B cell (primary cell): ENCODE results near the gene COL9A3. TPM values are rescaled to one million over a fixed set of nuclear protein-coding genes. Genes with fewer than 3 reads are reported as not detected.

ENCODE experiments used
- ATAC-seq: fragments of 200-7000 bp; cut with Tn5 transposase; one replicate; pipeline ENCODE4 v1.10.0; 2021; ENCODE audit warnings: low read depth, mild to moderate bottlenecking, moderate number of reproducible peaks, moderate library complexity
- CTCF ChIA-PET: fragments of 350-600 bp; sonication (Branson Sonifier 250); formaldehyde crosslinking; loops from one replicate; lab custom pipeline; 2021; ENCODE audit warnings: antibody characterized with exemption, inconsistent platforms; lab: Charles Lee
- POLR2A ChIA-PET: fragments of 350-600 bp; sonication (Branson Sonifier 250); formaldehyde crosslinking; loops from one replicate; lab custom pipeline; 2021; ENCODE audit warnings: antibody characterized with exemption; lab: Charles Lee
- DNase-seq: peaks from one replicate; pipeline ENCODE4 v3.0.0; 2013
- H2AFZ ChIP-seq: 2 replicates; pipeline ENCODE4 v1.6.1; 2012; ENCODE audit warnings: mild to moderate bottlenecking, low read depth, low read length; ENCODE audit not compliant: insufficient read depth, poor library complexity, severe bottlenecking
- H3K27ac ChIP-seq, 2 donors: 1 replicate in 1 of 2; 2 replicates in 1 of 2; pipeline ENCODE4 v1.5.1; 2012 to 2013; ENCODE audit warnings: low read length in 2 of 2, mild to moderate bottlenecking in 2 of 2, moderate library complexity in 1 of 2
- H3K27me3 ChIP-seq, 4 experiments: fragments of 200-600 bp in 1 of 4; sonication (generic) in 1 of 4; replicated peaks in 1 of 4; 1 replicate in 2 of 4; 2 replicates in 2 of 4; pipeline versions ENCODE4 v1.6.1 to v1.7.0; 2013 to 2016; ENCODE audit warnings: low read length in 3 of 4, mild to moderate bottlenecking in 2 of 4, mixed read lengths in 1 of 4, moderate library complexity in 1 of 4; ENCODE audit not compliant: insufficient read depth in 4 of 4, control insufficient read depth in 3 of 4; ENCODE audit errors: control extremely low read depth in 1 of 4
- H3K36me3 ChIP-seq, 2 experiments: replicated peaks in 1 of 2; 1 replicate in 1 of 2; 2 replicates in 1 of 2; pipeline versions ENCODE4 v1.6.1 to v1.7.1; 2013; ENCODE audit warnings: low read length in 1 of 2; ENCODE audit not compliant: insufficient read depth in 2 of 2, control insufficient read depth in 1 of 2; ENCODE audit errors: control extremely low read depth in 1 of 2, extremely low read depth in 1 of 2
- H3K4me1 ChIP-seq, 2 donors: fragments of 200-600 bp in 1 of 2; sonication (generic) in 1 of 2; 1 replicate in 1 of 2; 2 replicates in 1 of 2; pipeline versions ENCODE4 v1.5.1 to v1.6.1; 2013 to 2017; ENCODE audit warnings: low read length in 2 of 2; ENCODE audit not compliant: control insufficient read depth in 2 of 2, insufficient read depth in 2 of 2
- H3K4me2 ChIP-seq: replicated peaks from 2 replicates; pipeline ENCODE3; 2012; ENCODE audit warnings: mild to moderate bottlenecking, low read depth, low read length; ENCODE audit not compliant: poor library complexity, severe bottlenecking
- H3K4me3 ChIP-seq, 5 experiments: fragments of 200-600 bp in 1 of 5; sonication (generic) in 1 of 5; 1 replicate in 3 of 5; 2 replicates in 2 of 5; pipeline versions ENCODE4 v1.5.1 to v1.7.0; 2011 to 2016; ENCODE audit warnings: low read length in 4 of 5, mild to moderate bottlenecking in 4 of 5, low read depth in 2 of 5, control low read depth in 1 of 5, moderate library complexity in 1 of 5; ENCODE audit not compliant: insufficient read depth in 1 of 5; ENCODE audit errors: control extremely low read depth in 1 of 5, extremely low read depth in 1 of 5
- H3K79me2 ChIP-seq: fragments of 200-600 bp; sonication (generic); one replicate; pipeline ENCODE4 v1.6.0; 2016; ENCODE audit warnings: low read length; ENCODE audit not compliant: control insufficient read depth, insufficient read depth
- H3K9ac ChIP-seq: fragments of 200-600 bp; sonication (generic); 2 replicates; pipeline ENCODE4 v1.6.1; 2017; ENCODE audit warnings: mild to moderate bottlenecking, low read length, moderate library complexity
- H3K9me3 ChIP-seq, 3 donors: one replicate each; pipeline versions ENCODE4 v1.6.1 to v1.7.1; 2013; ENCODE audit warnings: low read length in 2 of 3; ENCODE audit not compliant: control insufficient read depth in 2 of 3, insufficient read depth in 1 of 3; ENCODE audit errors: control extremely low read depth in 1 of 3
- H4K20me1 ChIP-seq: 2 replicates; pipeline ENCODE4 v1.6.0; 2012; ENCODE audit warnings: mild to moderate bottlenecking, low read length; ENCODE audit not compliant: insufficient read depth, control insufficient read depth, poor library complexity, severe bottlenecking
- H3K27ac Mint-ChIP-seq: one replicate; pipeline ENCODE4 v1.8.0; 2021; ENCODE audit warnings: mixed read lengths
- H3K27me3 Mint-ChIP-seq: one replicate; pipeline ENCODE4 v1.8.0; 2021; ENCODE audit warnings: mixed read lengths
- H3K4me1 Mint-ChIP-seq: one replicate; pipeline ENCODE4 v1.8.0; 2021; ENCODE audit warnings: mixed read lengths
- H3K4me3 Mint-ChIP-seq: one replicate; pipeline ENCODE4 v1.8.0; 2021; ENCODE audit warnings: mixed read lengths
- H3K9me3 Mint-ChIP-seq: one replicate; pipeline ENCODE4 v1.8.0; 2022; ENCODE audit warnings: mixed read lengths; ENCODE audit not compliant: insufficient read depth
- CTCF ChIP-seq: fragments of 200-600 bp; IDR thresholded peaks from one replicate; pipeline ENCODE4 v1.8.0; 2022; ENCODE audit warnings: antibody characterized with exemption, mild to moderate bottlenecking
- EZH2 ChIP-seq: IDR thresholded peaks from 2 replicates; pipeline ENCODE4 v1.6.1; 2012; ENCODE audit warnings: borderline replicate concordance, low read depth, mild to moderate bottlenecking, moderate library complexity, low read length; ENCODE audit not compliant: insufficient read depth, poor library complexity, severe bottlenecking
- WGBS: methylation state at CpG from one replicate; pipeline ENCODE4 v1.1.5; 2013; ENCODE audit warnings: missing lambda C conversion rate; ENCODE audit not compliant: insufficient coverage; 5-methylcytosine and 5-hydroxymethylcytosine counted together
- intact Hi-C: fragments of 100-400 bp; cut with micrococcal nuclease; formaldehyde crosslinking; loops from one replicate; pipeline ENCODE4 v1.10.0; 2022
- polyA plus RNA-seq: library from polyadenylated mRNA; depleted of rRNA; stranded (reverse); fragments of >200 nt; gene quantifications from 2 replicates; pipeline ENCODE4 v1.2.3, GENCODE V29; 2012
- total RNA-seq, 2 donors: library from RNA; stranded (reverse); fragments of 120-200 nt in 1 of 2; gene quantifications; 1 replicate in 1 of 2; 2 replicates in 1 of 2; pipeline versions ENCODE4 v1.2.3 to v1.2.4, GENCODE V29; 2013 to 2022

COL9A3 gene
- total and polyA plus RNA-seq, 2 donors (not counting 1 experiment from before 2014, with no cell fraction given), result 10.7 to 96.3 TPM

GRCh38 chr20:62809530-62810428 lies 7.1 kb upstream of the COL9A3 start:
- Histone ChIP-seq H4K20me1 (peaks cover 93% of the 10 kb centered on the region), H3K9ac (no peak overlapping the region), H3K27me3 (peaks cover 0 to 4% (median under 1%) of the 10 kb centered on the region in 4 experiments), H3K9me3 (peaks cover 0 to 2% (median 0%) of the 10 kb centered on the region in 3 donors), H3K4me3 (no peak overlapping the region), H3K36me3 (peaks cover 0 to 63% of the 10 kb centered on the region in 2 experiments), H3K27ac (no peak overlapping the region), H3K79me2 (peaks cover 34% of the 10 kb centered on the region), H3K4me2 (no peak overlapping the region), H2AFZ (no peak overlapping the region), H3K4me1 (peaks cover 14 to 31% of the 10 kb centered on the region in 2 donors)
- Mint-ChIP-seq H3K27ac (no peak overlapping the region), H3K9me3 (no peaks in the 10 kb centered on the region), H3K4me3 (no peak overlapping the region), H3K4me1 (peaks cover 24% of the 10 kb centered on the region), H3K27me3 (no peaks in the 10 kb centered on the region)
- TF ChIP-seq EZH2 (no peak), CTCF (no peak)
- ChIA-PET POLR2A (interaction anchor here (0.5 to 0.6 kb wide), 2 partner anchors 120 to 1446 kb away, joined by 4 read pairs; no protein-coding TSS in a partner anchor), CTCF (interaction anchor here (0.6 to 4.3 kb wide), 9 partner anchors 13 to 513 kb away, joined by 3 to 36 read pairs (median 7); no protein-coding TSS in a partner anchor)
- DNase-seq (no peak), ATAC-seq (no peak)
- 96% methylated on average over 21 of the region's 24 CpGs for WGBS
- intact Hi-C loops, result loop anchor here (2.0 to 5.0 kb wide), 3 partner anchors 167 to 507 kb away; partner anchors contain the start of genes ADRM1 and SLCO4A1

DNA sequence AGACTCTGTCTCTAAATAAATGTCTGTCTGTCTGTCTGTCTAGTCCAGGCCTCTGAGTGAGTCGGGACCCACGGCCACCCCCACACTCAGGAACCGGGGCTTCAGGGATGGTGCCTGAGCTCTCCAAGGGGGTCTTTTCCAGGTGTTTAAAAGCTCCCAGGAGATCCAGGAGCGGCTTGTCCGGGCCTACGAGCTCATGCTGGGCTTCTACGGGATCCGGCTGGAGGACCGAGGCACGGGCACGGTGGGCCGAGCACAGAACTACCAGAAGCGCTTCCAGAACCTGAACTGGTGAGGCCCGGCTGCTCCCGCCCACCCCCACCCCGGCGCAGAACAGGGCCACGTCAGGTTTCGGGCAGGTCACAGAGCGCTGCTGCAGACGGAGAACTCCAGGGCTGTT lies 5.5 kb upstream of the COL9A3 start:
- TF ChIP-seq CTCF (no peak), EZH2 (no peak)
- no peak for DNase-seq
- H3K27ac ChIP-seq, result no peak overlapping the region
- H3K4me3 ChIP-seq, result no peak overlapping the region
- WGBS, result 94% methylated on average over 21 of the region's 21 CpGs
- H4K20me1 ChIP-seq, result peaks cover 96% of the 10 kb centered on the region
- no peak for ATAC-seq
- H3K4me2 ChIP-seq, result no peak overlapping the region
- intact Hi-C loops, result no loop called here
- Mint-ChIP-seq H3K4me1 (peaks cover 27% of the 10 kb centered on the region), H3K4me3 (no peak overlapping the region), H3K9me3 (no peaks in the 10 kb centered on the region), H3K27me3 (peaks cover 14% of the 10 kb centered on the region), H3K27ac (no peak overlapping the region)
- H3K9ac ChIP-seq, result no peak overlapping the region
- peaks cover 15 to 29% of the 10 kb centered on the region in 2 donors for H3K4me1 ChIP-seq
- peaks cover 0 to 63% of the 10 kb centered on the region in 2 experiments for H3K36me3 ChIP-seq
- POLR2A ChIA-PET, result no interaction called here
- H2AFZ ChIP-seq, result no peak overlapping the region
- H3K79me2 ChIP-seq, result peaks cover 22% of the 10 kb centered on the region
- CTCF ChIA-PET, result interaction anchor here (1.0 kb wide), 2 partner anchors 194 to 312 kb away, joined by 3 to 4 read pairs; no protein-coding TSS in a partner anchor
- peaks cover 0 to 18% (median 8%) of the 10 kb centered on the region in 4 experiments for H3K27me3 ChIP-seq
- H3K9me3 ChIP-seq, result peaks cover 0 to 14% (median 0%) of the 10 kb centered on the region in 3 donors
